HEK293 (cell line): ENCODE measurements around the gene PLPPR1.

Source experiments
- CTCF ChIA-PET: fragments of 350-600 bp; formaldehyde crosslinking; extraction: SDS; loops from one replicate; lab custom pipeline; 2021; ENCODE audit warnings: antibody characterized with exemption; lab: Yijun Ruan, JAX
- POLR2A ChIA-PET: fragments of 300-600 bp; formaldehyde crosslinking; extraction: SDS; loops from one replicate; lab custom pipeline; 2020; ENCODE audit warnings: antibody characterized with exemption, inconsistent platforms; lab: Yijun Ruan, JAX
- H3K27ac ChIP-seq: fragments of 200-500 bp; sonication (Bioruptor generic); 2 replicates; pipeline ENCODE4 v1.5.1; 2014; ENCODE audit warnings: low read depth, low read length, control low read depth, inconsistent platforms; ENCODE audit errors: extremely low read depth
- H3K36me3 ChIP-seq, 2 experiments: fragments of 200-500 bp in 1 of 2; sonication (Bioruptor generic) in 1 of 2; 1 replicate in 1 of 2; 2 replicates in 1 of 2; pipeline ENCODE4 v1.5.1; 2014 to 2017; ENCODE audit warnings: inconsistent platforms in 2 of 2, low read length in 2 of 2; ENCODE audit not compliant: control insufficient read depth in 2 of 2, insufficient read depth in 1 of 2
- H3K4me1 ChIP-seq: fragments of 200-500 bp; sonication (Bioruptor generic); 2 replicates; pipeline ENCODE4 v1.5.1; 2014; ENCODE audit warnings: mild to moderate bottlenecking, low read length, inconsistent platforms; ENCODE audit not compliant: control insufficient read depth, insufficient read depth
- H3K4me3 ChIP-seq: 2 replicates; pipeline ENCODE4 v1.5.1; 2011; ENCODE audit warnings: low read depth, mild to moderate bottlenecking, control low read depth, low read length, moderate library complexity
- H3K9me3 ChIP-seq: fragments of 200-500 bp; sonication (Bioruptor generic); 2 replicates; pipeline ENCODE4 v1.5.1; 2014; ENCODE audit warnings: low read depth, low read length, inconsistent platforms; ENCODE audit not compliant: control insufficient read depth, insufficient read depth
- GLIS2 ChIP-seq: fragments of 450-650 bp; formaldehyde crosslinking; IDR thresholded peaks from 2 replicates; pipeline ENCODE4 v1.5.1; 2016; ENCODE audit warnings: missing biosample characterization, missing genetic modification characterization
- HOXA7 ChIP-seq: sonication (generic); formaldehyde crosslinking; IDR thresholded peaks from 2 replicates; pipeline ENCODE4 v1.8.1; 2022; ENCODE audit warnings: missing genetic modification reagents, borderline replicate concordance
- HOXC10 ChIP-seq: sonication (generic); formaldehyde crosslinking; IDR thresholded peaks from 2 replicates; pipeline ENCODE4 v1.8.1; 2023; ENCODE audit warnings: mild to moderate bottlenecking, missing genetic modification reagents
- KLF16 ChIP-seq: fragments of 450-650 bp; formaldehyde crosslinking; IDR thresholded peaks from 2 replicates; pipeline ENCODE4 v1.5.1; 2017; ENCODE audit warnings: missing biosample characterization, missing genetic modification characterization
- KLF7 ChIP-seq: fragments of 450-650 bp; formaldehyde crosslinking; IDR thresholded peaks from 2 replicates; pipeline ENCODE4 v1.5.1; 2016; ENCODE audit warnings: missing biosample characterization, missing genetic modification characterization, borderline replicate concordance
- MEIS1 ChIP-seq: sonication (generic); formaldehyde crosslinking; IDR thresholded peaks from 2 replicates; pipeline ENCODE4 v1.8.1; 2022; ENCODE audit warnings: missing genetic modification reagents, mild to moderate bottlenecking, borderline replicate concordance
- OSR2 ChIP-seq: fragments of 450-650 bp; formaldehyde crosslinking; IDR thresholded peaks from 2 replicates; pipeline ENCODE4 v1.5.1; 2016; ENCODE audit warnings: missing biosample characterization, missing genetic modification characterization
- SCRT2 ChIP-seq: fragments of 450-650 bp; formaldehyde crosslinking; IDR thresholded peaks from 2 replicates; pipeline ENCODE4 v1.5.1; 2016; ENCODE audit warnings: missing biosample characterization, missing genetic modification characterization
- SP7 ChIP-seq: fragments of 450-650 bp; formaldehyde crosslinking; IDR thresholded peaks from 2 replicates; pipeline ENCODE4 v1.5.1; 2016; ENCODE audit warnings: missing biosample characterization, missing genetic modification characterization
- TSHZ1 ChIP-seq: fragments of 450-650 bp; formaldehyde crosslinking; IDR thresholded peaks from 2 replicates; pipeline ENCODE4 v1.5.1; 2016; ENCODE audit warnings: missing biosample characterization, missing genetic modification characterization, borderline replicate concordance
- YY2 ChIP-seq: fragments of 450-650 bp; formaldehyde crosslinking; IDR thresholded peaks from 2 replicates; pipeline ENCODE4 v1.5.1; 2016; ENCODE audit warnings: missing biosample characterization, missing genetic modification characterization
- ZBTB11 ChIP-seq: fragments of 450-650 bp; formaldehyde crosslinking; conservative IDR thresholded peaks from 2 replicates; pipeline ENCODE4 v1.5.1; 2016; ENCODE audit warnings: low read depth, missing biosample characterization, missing genetic modification characterization
- ZBTB17 ChIP-seq: fragments of 450-650 bp; formaldehyde crosslinking; IDR thresholded peaks from 2 replicates; pipeline ENCODE4 v1.5.1; 2016; ENCODE audit warnings: missing biosample characterization, missing genetic modification characterization
- ZNF19 ChIP-seq: fragments of 450-650 bp; formaldehyde crosslinking; IDR thresholded peaks from 2 replicates; pipeline ENCODE4; 2016; ENCODE audit warnings: missing biosample characterization, missing genetic modification characterization, low read depth
- ZNF2 ChIP-seq: fragments of 450-650 bp; formaldehyde crosslinking; IDR thresholded peaks from 2 replicates; pipeline ENCODE4 v1.5.1; 2016; ENCODE audit warnings: missing biosample characterization, missing genetic modification characterization
- ZNF211 ChIP-seq: fragments of 450-650 bp; formaldehyde crosslinking; IDR thresholded peaks from 2 replicates; pipeline ENCODE4 v1.5.1; 2016; ENCODE audit warnings: low read depth, missing biosample characterization, missing genetic modification characterization
- ZNF221 ChIP-seq: fragments of 450-650 bp; formaldehyde crosslinking; IDR thresholded peaks from 2 replicates; pipeline ENCODE4 v1.5.1; 2017; ENCODE audit warnings: missing biosample characterization, missing genetic modification characterization, borderline replicate concordance
- ZNF223 ChIP-seq: fragments of 450-650 bp; formaldehyde crosslinking; IDR thresholded peaks from 2 replicates; pipeline ENCODE4 v1.5.1; 2016; ENCODE audit warnings: missing biosample characterization, missing genetic modification characterization
- ZNF239 ChIP-seq: fragments of 450-650 bp; formaldehyde crosslinking; IDR thresholded peaks from 2 replicates; pipeline ENCODE4 v1.5.1; 2016; ENCODE audit warnings: missing biosample characterization, missing genetic modification characterization
- ZNF24 ChIP-seq: fragments of 450-650 bp; formaldehyde crosslinking; IDR thresholded peaks from 2 replicates; pipeline ENCODE4 v1.5.1; 2016; ENCODE audit warnings: missing biosample characterization, missing genetic modification characterization
- ZNF248 ChIP-seq: fragments of 450-650 bp; formaldehyde crosslinking; IDR thresholded peaks from 2 replicates; pipeline ENCODE4 v1.5.1; 2017; ENCODE audit warnings: missing biosample characterization, missing genetic modification characterization
- ZNF302 ChIP-seq: fragments of 450-650 bp; formaldehyde crosslinking; IDR thresholded peaks from 2 replicates; pipeline ENCODE4 v1.5.1; 2016; ENCODE audit warnings: missing biosample characterization, missing genetic modification characterization, low read depth
- ZNF37A ChIP-seq: fragments of 450-650 bp; IDR thresholded peaks from 2 replicates; pipeline ENCODE4 v1.5.1; 2018; ENCODE audit warnings: missing biosample characterization, missing genetic modification characterization
- ZNF416 ChIP-seq: fragments of 450-650 bp; formaldehyde crosslinking; IDR thresholded peaks from 2 replicates; pipeline ENCODE4 v1.5.1; 2016; ENCODE audit warnings: missing biosample characterization, missing genetic modification characterization
- ZNF423 ChIP-seq: fragments of 450-650 bp; formaldehyde crosslinking; IDR thresholded peaks from 2 replicates; pipeline ENCODE4 v1.5.1; 2016; ENCODE audit warnings: missing biosample characterization, missing genetic modification characterization
- ZNF548 ChIP-seq: fragments of 450-650 bp; formaldehyde crosslinking; IDR thresholded peaks from 2 replicates; pipeline ENCODE4 v1.5.1; 2016; ENCODE audit warnings: missing biosample characterization, missing genetic modification characterization
- ZNF621 ChIP-seq: fragments of 450-650 bp; formaldehyde crosslinking; IDR thresholded peaks from 2 replicates; pipeline ENCODE4 v1.5.1; 2017; ENCODE audit warnings: missing biosample characterization, missing genetic modification characterization
- ZNF692 ChIP-seq: fragments of 450-650 bp; formaldehyde crosslinking; IDR thresholded peaks from 2 replicates; pipeline ENCODE4 v1.5.1; 2016; ENCODE audit warnings: missing biosample characterization, missing genetic modification characterization
- ZNF701 ChIP-seq: fragments of 450-650 bp; formaldehyde crosslinking; IDR thresholded peaks from 2 replicates; pipeline ENCODE4 v1.5.1; 2016; ENCODE audit warnings: missing biosample characterization, missing genetic modification characterization
- ZNF791 ChIP-seq: fragments of 450-650 bp; formaldehyde crosslinking; IDR thresholded peaks from 2 replicates; pipeline ENCODE4 v1.5.1; 2016; ENCODE audit warnings: missing biosample characterization, missing genetic modification characterization
- ZNF792 ChIP-seq: fragments of 450-650 bp; formaldehyde crosslinking; IDR thresholded peaks from 2 replicates; pipeline ENCODE4 v1.5.1; 2016; ENCODE audit warnings: missing biosample characterization, missing genetic modification characterization
- ZNF837 ChIP-seq: fragments of 450-650 bp; formaldehyde crosslinking; IDR thresholded peaks from 2 replicates; pipeline ENCODE4 v1.5.1; 2016; ENCODE audit warnings: missing biosample characterization, missing genetic modification characterization
- ZSCAN16 ChIP-seq: fragments of 450-650 bp; formaldehyde crosslinking; IDR thresholded peaks from 2 replicates; pipeline ENCODE4 v1.5.1; 2016; ENCODE audit warnings: missing biosample characterization, missing genetic modification characterization

PLPPR1 gene

GRCh38 chr9:101032426-101032825 is 3.9 kb downstream of the PLPPR1 start:
- Histone ChIP-seq H3K4me3 (no peak overlapping the region), H3K27ac (no peak overlapping the region), H3K9me3 (no peaks in the 10 kb centered on the region)
- CTCF ChIA-PET: interaction anchor here (0.6 kb wide), 1 partner anchor 431 kb away, joined by 3 read pairs; no protein-coding TSS in a partner anchor
- POLR2A ChIA-PET: no interaction called here
- TF ChIP-seq ZNF792 (tag by site-specific recombination) (no peak), ZSCAN16 (no peak), ZNF701 (tag by site-specific recombination) (no peak), ZNF37A (tag by site-specific recombination) (no peak), MEIS1 (CRISPR knock-in tag) (no peak), ZNF24 (tag by site-specific recombination) (no peak), HOXC10 (CRISPR knock-in tag) (no peak), KLF7 (tag by site-specific recombination) (no peak), ZNF2 (no peak), ZNF239 (tag by site-specific recombination) (no peak), TSHZ1 (tag by site-specific recombination) (no peak), ZNF223 (tag by site-specific recombination) (no peak), ZNF211 (tag by site-specific recombination) (no peak), ZNF19 (no peak), ZBTB11 (no peak), GLIS2 (tag by site-specific recombination) (no peak)
- TF ChIP-seq, all 188 proteins: peak for 0
- Histone ChIP-seq H3K4me1 (no peaks in the 10 kb centered on the region), H3K36me3 (no peaks in the 10 kb centered on the region)

- H3K36me3 ChIP-seq: no peaks in the 10 kb centered on the region
- CTCF ChIA-PET: no interaction called here
- POLR2A ChIA-PET: no interaction called here
- H3K9me3 ChIP-seq: no peaks in the 10 kb centered on the region
- H3K4me3 ChIP-seq: no peak overlapping the region
- no peak overlapping the region for H3K27ac ChIP-seq
- no peaks in the 10 kb centered on the region for H3K4me1 ChIP-seq
- no peak for TF ChIP-seq ZNF692 (tag by site-specific recombination)
- no peak for TF ChIP-seq OSR2 (tag by site-specific recombination)
- no peak for TF ChIP-seq ZNF248 (tag by site-specific recombination)
- no peak for TF ChIP-seq ZNF548 (tag by site-specific recombination)
- no peak for TF ChIP-seq ZNF221 (tag by site-specific recombination)
- TF ChIP-seq ZNF423 (tag by site-specific recombination): no peak
- TF ChIP-seq ZNF416 (tag by site-specific recombination): no peak
- TF ChIP-seq ZNF837 (tag by site-specific recombination): no peak
- TF ChIP-seq ZBTB17 (tag by site-specific recombination): no peak
- no peak for TF ChIP-seq SCRT2 (tag by site-specific recombination)
- TF ChIP-seq ZNF302 (tag by site-specific recombination): no peak
- no peak for TF ChIP-seq SP7
- no peak for TF ChIP-seq KLF16 (tag by site-specific recombination)
- no peak for TF ChIP-seq ZNF621
- no peak for TF ChIP-seq HOXA7 (CRISPR knock-in tag)
- no peak for TF ChIP-seq ZNF791
- no peak for TF ChIP-seq YY2 (tag by site-specific recombination)
These were observed 5.7 kb downstream of the PLPPR1 start for GRCh38 chr9:101034222-101034621.
